GM10266 (cell line): ENCODE data around the gene WNT1.

Experiments
- DNase-seq: peaks from one replicate; pipeline ENCODE4 v3.0.0; 2012; ENCODE audit errors: extremely low spot score
- CTCF ChIP-seq: IDR thresholded peaks from 2 replicates; pipeline ENCODE4 v1.5.1; 2012; ENCODE audit warnings: mild to moderate bottlenecking, low read depth; ENCODE audit not compliant: control insufficient read depth, insufficient read depth; ENCODE audit errors: missing control alignments

WNT1 gene

GRCh38 chr12:48936379-48936979, 41.6 kb upstream of the WNT1 start:
- peak; percentile 79 for DNase-seq
- TF ChIP-seq CTCF, result peak; percentile 88

GRCh38 chr12:48937170-48937569, 41.0 kb upstream of the WNT1 start:
- TF ChIP-seq CTCF, result peak; percentile 18
- no peak for DNase-seq

- DNase-seq, result no peak
- TF ChIP-seq CTCF, result no peak
Measured at GRCh38 chr12:48938805-48939204, 39.3 kb upstream of the WNT1 start.

GRCh38 chr12:48940181-48940580, 37.9 kb upstream of the WNT1 start:
- no peak for TF ChIP-seq CTCF
- DNase-seq, result no peak

- TF ChIP-seq CTCF, result no peak
Measured at GRCh38 chr12:48943221-48943620, 34.9 kb upstream of the WNT1 start.

GRCh38 chr12:48946205-48946604, 31.9 kb upstream of the WNT1 start:
- DNase-seq, result no peak

More at GRCh38 chr12:48943221-48943620, 34.9 kb upstream of the WNT1 start:
- no peak for DNase-seq

More at GRCh38 chr12:48946205-48946604, 31.9 kb upstream of the WNT1 start:
- TF ChIP-seq CTCF, result no peak
